ENCODE data around the gene SLC38A10.

The SLC38A10 gene

GRCh38 chr17:81323411-81323868 is 28.3 kb upstream of the SLC38A10 start:
- Histone ChIP-seq H3K4me2 (ENCODE audit: low read length) (no peak overlapping the region), H2BK15ac (replicated peaks; ENCODE audit: low read depth) (no peak overlapping the region), H3K27ac (ENCODE audit: low read depth, low read length) (no peak overlapping the region), H3K27me3 (ENCODE audit: insufficient read depth, low read length, poor library complexity) (no peaks in the 10 kb centered on the region), H4K5ac (ENCODE audit: low read length) (no peak overlapping the region), H3K4me1 (ENCODE audit: control insufficient read depth, low read depth, low read length) (no peaks in the 10 kb centered on the region), H3K36me3 (ENCODE audit: control insufficient read depth, insufficient read depth, low read length) (no peaks in the 10 kb centered on the region), H3K56ac (ENCODE audit: low read length) (no peak overlapping the region), H2BK120ac (ENCODE audit: low read depth, low read length) (no peak overlapping the region), H4K8ac (ENCODE audit: low read depth, low read length) (no peak overlapping the region), H3K79me1 (ENCODE audit: low read length) (no peaks in the 10 kb centered on the region), H2BK5ac (ENCODE audit: low read length) (no peak overlapping the region), H3K9ac (ENCODE audit: low read length) (no peak overlapping the region), H3K4ac (ENCODE audit: low read depth, low read length) (no peak overlapping the region), H3K79me2 (ENCODE audit: control insufficient read depth, insufficient read depth, low read length) (no peaks in the 10 kb centered on the region), H3K23ac (ENCODE audit: low read length) (no peak overlapping the region), H3K18ac (ENCODE audit: low read length) (no peak overlapping the region), H2AK5ac (ENCODE audit: low read length) (no peak overlapping the region), H3K4me3 (ENCODE audit: low read length) (no peak overlapping the region)
- DNase-seq: no peak
- WGBS (ENCODE audit: extremely low coverage, insufficient coverage, low lambda C conversion rate): no CpG with 5 or more reads among the region's 20 CpGs

- no peak overlapping the region for H3K27ac ChIP-seq (ENCODE audit: low read depth, low read length)
- no peak overlapping the region for H2BK15ac ChIP-seq (replicated peaks; ENCODE audit: low read depth)
- H3K79me1 ChIP-seq (ENCODE audit: low read length): no peaks in the 10 kb centered on the region
- no peak overlapping the region for H3K18ac ChIP-seq (ENCODE audit: low read length)
- no peaks in the 10 kb centered on the region for H3K36me3 ChIP-seq (ENCODE audit: control insufficient read depth, insufficient read depth, low read length)
- no peak overlapping the region for H2BK5ac ChIP-seq (ENCODE audit: low read length)
- H3K4me1 ChIP-seq (ENCODE audit: control insufficient read depth, low read depth, low read length): no peaks in the 10 kb centered on the region
- no CpG with 5 or more reads among the region's 10 CpGs for WGBS (ENCODE audit: extremely low coverage, insufficient coverage, low lambda C conversion rate)
- no peak overlapping the region for H3K23ac ChIP-seq (ENCODE audit: low read length)
- DNase-seq: no peak
- H3K4me3 ChIP-seq (ENCODE audit: low read length): no peak overlapping the region
- no peak overlapping the region for H4K8ac ChIP-seq (ENCODE audit: low read depth, low read length)
- H4K5ac ChIP-seq (ENCODE audit: low read length): no peak overlapping the region
- no peaks in the 10 kb centered on the region for H3K27me3 ChIP-seq (ENCODE audit: insufficient read depth, low read length, poor library complexity)
- no peaks in the 10 kb centered on the region for H3K79me2 ChIP-seq (ENCODE audit: control insufficient read depth, insufficient read depth, low read length)
- H3K4me2 ChIP-seq (ENCODE audit: low read length): no peak overlapping the region
- H3K4ac ChIP-seq (ENCODE audit: low read depth, low read length): no peak overlapping the region
- H2AK5ac ChIP-seq (ENCODE audit: low read length): no peak overlapping the region
- no peak overlapping the region for H3K56ac ChIP-seq (ENCODE audit: low read length)
- no peak overlapping the region for H3K9ac ChIP-seq (ENCODE audit: low read length)
- no peak overlapping the region for H2BK120ac ChIP-seq (ENCODE audit: low read depth, low read length)
Measured at GRCh38 chr17:81323083-81323369, 27.9 kb upstream of the SLC38A10 start.

DNA sequence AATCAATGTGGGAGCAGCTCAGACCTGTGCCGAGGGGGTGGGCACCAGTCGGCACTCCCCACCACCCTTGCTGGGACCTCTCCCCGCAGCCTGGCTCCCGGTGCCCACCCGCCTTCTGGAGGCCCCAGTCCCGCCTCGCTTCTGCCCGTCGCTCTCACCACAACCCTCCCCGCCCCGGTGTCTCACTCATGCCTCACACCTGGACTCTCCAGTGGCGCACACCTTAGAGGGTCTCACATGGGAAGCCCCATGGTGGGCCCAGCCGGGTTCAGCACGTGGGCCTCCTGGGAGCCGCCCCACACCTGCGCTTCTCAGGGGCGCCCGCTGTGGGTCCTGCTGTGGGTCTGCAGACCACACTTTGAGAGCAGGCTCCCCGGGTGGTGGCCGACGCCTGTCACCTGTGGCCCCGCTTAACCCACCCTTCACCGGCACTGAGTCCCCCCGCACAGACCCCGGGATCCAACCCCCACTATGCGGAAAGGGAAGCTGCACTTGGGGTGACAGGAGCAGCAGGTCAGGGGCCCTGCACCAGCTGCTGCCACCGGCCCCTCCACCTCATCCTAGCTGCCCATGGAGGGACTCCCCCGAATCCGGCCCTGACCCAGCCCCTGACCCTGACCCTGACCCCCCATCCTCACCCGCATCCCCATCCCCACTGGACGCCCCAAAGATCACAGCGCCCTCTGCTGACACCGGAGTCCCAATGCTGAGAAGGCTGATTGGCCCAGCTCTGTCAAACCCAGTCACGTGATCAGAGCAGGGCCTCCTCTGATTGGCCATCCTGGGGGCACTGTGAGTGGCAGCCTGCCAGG is 27.4 kb upstream of the SLC38A10 start:
- peak; percentile 54 for DNase-seq
- no CpG with 5 or more reads among the region's 34 CpGs for WGBS (ENCODE audit: extremely low coverage, insufficient coverage, low lambda C conversion rate)
- no peaks in the 10 kb centered on the region for H3K27me3 ChIP-seq (ENCODE audit: insufficient read depth, low read length, poor library complexity)

DNA sequence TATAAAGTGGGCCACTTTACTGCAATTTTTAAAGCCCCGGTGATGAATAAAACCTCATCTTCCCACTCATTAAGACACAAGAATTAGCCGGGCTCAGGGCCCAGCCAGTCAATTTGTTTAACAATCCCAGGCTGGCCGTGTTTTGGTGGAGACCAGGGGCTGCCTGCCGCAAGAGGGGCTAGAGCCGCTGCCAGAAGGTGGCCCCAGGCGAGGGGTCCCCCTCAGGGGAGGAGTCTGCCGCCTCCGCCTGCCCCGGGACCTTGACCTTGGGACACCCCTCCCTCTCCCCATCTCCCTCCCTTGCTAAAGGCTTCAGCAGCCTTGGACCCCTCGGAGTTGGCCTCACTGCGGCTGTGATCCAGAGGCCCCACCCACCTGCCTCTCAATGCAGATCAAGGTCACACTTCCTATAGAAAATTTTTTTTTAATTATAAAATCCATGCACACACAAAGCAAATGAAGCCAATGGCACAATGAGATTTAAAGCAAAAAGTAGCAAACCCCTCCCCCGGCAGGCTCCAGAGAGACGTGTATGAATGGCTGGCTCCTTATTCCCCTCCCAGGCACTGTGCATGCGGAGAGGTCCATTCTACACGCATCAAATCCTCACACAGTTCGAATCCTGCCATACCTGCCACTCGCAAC is 23.0 kb upstream of the SLC38A10 start:
- peak overlapping the region; percentile 49 for H3K56ac ChIP-seq (ENCODE audit: low read length)
- H3K36me3 ChIP-seq (ENCODE audit: control insufficient read depth, insufficient read depth, low read length): no peaks in the 10 kb centered on the region
- no peaks in the 10 kb centered on the region for H3K27me3 ChIP-seq (ENCODE audit: insufficient read depth, low read length, poor library complexity)
- no peak overlapping the region for H2BK120ac ChIP-seq (ENCODE audit: low read depth, low read length)
- no peak overlapping the region for H2AK5ac ChIP-seq (ENCODE audit: low read length)
- H3K4ac ChIP-seq (ENCODE audit: low read depth, low read length): no peak overlapping the region
- no peak overlapping the region for H3K18ac ChIP-seq (ENCODE audit: low read length)
- no peaks in the 10 kb centered on the region for H3K4me1 ChIP-seq (ENCODE audit: control insufficient read depth, low read depth, low read length)
- no peaks in the 10 kb centered on the region for H3K79me1 ChIP-seq (ENCODE audit: low read length)
- H2BK5ac ChIP-seq (ENCODE audit: low read length): no peak overlapping the region
- no peak overlapping the region for H3K4me3 ChIP-seq (ENCODE audit: low read length)
- DNase-seq: no peak
- no peak overlapping the region for H3K23ac ChIP-seq (ENCODE audit: low read length)
- no peak overlapping the region for H3K9ac ChIP-seq (ENCODE audit: low read length)
- no peak overlapping the region for H4K5ac ChIP-seq (ENCODE audit: low read length)
- no peak overlapping the region for H3K4me2 ChIP-seq (ENCODE audit: low read length)
- no peaks in the 10 kb centered on the region for H3K79me2 ChIP-seq (ENCODE audit: control insufficient read depth, insufficient read depth, low read length)
- no peak overlapping the region for H3K27ac ChIP-seq (ENCODE audit: low read depth, low read length)
- no CpG with 5 or more reads among the region's 17 CpGs for WGBS (ENCODE audit: extremely low coverage, insufficient coverage, low lambda C conversion rate)
- H4K8ac ChIP-seq (ENCODE audit: low read depth, low read length): no peak overlapping the region
- H2BK15ac ChIP-seq (replicated peaks; ENCODE audit: low read depth): no peak overlapping the region

More for the DNA sequence above, 27.4 kb upstream of the SLC38A10 start:
- Histone ChIP-seq H3K9ac (ENCODE audit: low read length) (no peak overlapping the region), H2AK5ac (ENCODE audit: low read length) (no peak overlapping the region), H3K4me2 (ENCODE audit: low read length) (no peak overlapping the region), H3K18ac (ENCODE audit: low read length) (no peak overlapping the region), H3K79me2 (ENCODE audit: control insufficient read depth, insufficient read depth, low read length) (no peaks in the 10 kb centered on the region), H2BK5ac (ENCODE audit: low read length) (no peak overlapping the region), H3K23ac (ENCODE audit: low read length) (no peak overlapping the region), H3K4me3 (ENCODE audit: low read length) (no peak overlapping the region), H2BK15ac (replicated peaks; ENCODE audit: low read depth) (no peak overlapping the region), H3K36me3 (ENCODE audit: control insufficient read depth, insufficient read depth, low read length) (no peaks in the 10 kb centered on the region), H4K5ac (ENCODE audit: low read length) (no peak overlapping the region), H4K8ac (ENCODE audit: low read depth, low read length) (no peak overlapping the region), H2BK120ac (ENCODE audit: low read depth, low read length) (no peak overlapping the region), H3K79me1 (ENCODE audit: low read length) (no peaks in the 10 kb centered on the region), H3K56ac (ENCODE audit: low read length) (no peak overlapping the region), H3K27ac (ENCODE audit: low read depth, low read length) (no peak overlapping the region), H3K4me1 (ENCODE audit: control insufficient read depth, low read depth, low read length) (no peaks in the 10 kb centered on the region), H3K4ac (ENCODE audit: low read depth, low read length) (no peak overlapping the region)

GRCh38 chr17:81317530-81317821 is 22.4 kb upstream of the SLC38A10 start:
- Histone ChIP-seq H3K79me1 (ENCODE audit: low read length) (no peaks in the 10 kb centered on the region), H2BK120ac (ENCODE audit: low read depth, low read length) (no peak overlapping the region), H3K4me3 (ENCODE audit: low read length) (no peak overlapping the region), H4K8ac (ENCODE audit: low read depth, low read length) (no peak overlapping the region), H3K79me2 (ENCODE audit: control insufficient read depth, insufficient read depth, low read length) (no peaks in the 10 kb centered on the region), H3K4ac (ENCODE audit: low read depth, low read length) (no peak overlapping the region), H3K18ac (ENCODE audit: low read length) (no peak overlapping the region), H3K56ac (ENCODE audit: low read length) (peak overlapping the region; percentile 25), H2AK5ac (ENCODE audit: low read length) (no peak overlapping the region), H3K36me3 (ENCODE audit: control insufficient read depth, insufficient read depth, low read length) (no peaks in the 10 kb centered on the region), H3K23ac (ENCODE audit: low read length) (no peak overlapping the region), H3K27ac (ENCODE audit: low read depth, low read length) (no peak overlapping the region), H3K4me1 (ENCODE audit: control insufficient read depth, low read depth, low read length) (no peaks in the 10 kb centered on the region), H3K9ac (ENCODE audit: low read length) (no peak overlapping the region), H2BK15ac (replicated peaks; ENCODE audit: low read depth) (no peak overlapping the region), H4K5ac (ENCODE audit: low read length) (no peak overlapping the region), H3K27me3 (ENCODE audit: insufficient read depth, low read length, poor library complexity) (no peaks in the 10 kb centered on the region), H2BK5ac (ENCODE audit: low read length) (no peak overlapping the region), H3K4me2 (ENCODE audit: low read length) (no peak overlapping the region)
- no peak for DNase-seq
- WGBS (ENCODE audit: extremely low coverage, insufficient coverage, low lambda C conversion rate): no CpG with 5 or more reads among the region's 10 CpGs

All from mesendoderm (in vitro differentiated cells).